ENCODE measurements around the gene IRF4.

GRCh38 chr6:378090-378957, 13.2 kb upstream of the IRF4 start:
- no peak for TF ChIP-seq CTCF (IDR thresholded peaks at IDR 0.05)
- TF ChIP-seq EZH2 (IDR thresholded peaks at IDR 0.05) = no peak
